HFFc6 (cell line): ENCODE measurements around the gene ANKRD2. TPM values are rescaled to one million over a fixed set of nuclear protein-coding genes. Genes with fewer than 3 reads are reported as not detected.

Experiments
- DNase-seq: peaks from one replicate; pipeline ENCODE4 v3.0.0-alpha.2; 2018
- H3K27ac Mint-ChIP-seq: 2 replicates; pipeline ENCODE4 v1.8.0; 2020; ENCODE audit warnings: mild to moderate bottlenecking, mixed read lengths
- H3K27me3 Mint-ChIP-seq: 2 replicates; pipeline ENCODE4 v1.8.0; 2021; ENCODE audit warnings: mild to moderate bottlenecking, moderate library complexity, mixed read lengths; ENCODE audit not compliant: insufficient read depth
- H3K36me3 Mint-ChIP-seq: 2 replicates; pipeline ENCODE4 v1.8.0; 2021; ENCODE audit warnings: low read depth, mixed read lengths
- H3K4me1 Mint-ChIP-seq: 2 replicates; pipeline ENCODE4 v1.8.0; 2020; ENCODE audit warnings: low read depth, mixed read lengths
- H3K4me3 Mint-ChIP-seq: 2 replicates; pipeline ENCODE4 v1.8.0; 2020; ENCODE audit warnings: mild to moderate bottlenecking, moderate library complexity, mixed read lengths
- H3K9me3 Mint-ChIP-seq: 2 replicates; pipeline ENCODE4 v1.8.0; 2020; ENCODE audit warnings: mild to moderate bottlenecking, mixed read lengths
- total RNA-seq, 6 experiments: library from RNA; stranded (reverse); fragmentation: NEBNext Ultra II Directional; extraction: Animal tissue kit (Norgen Biotek cat#: 25700); gene quantifications; 2 replicates in 1 of 6; 3 replicates in 5 of 6; pipeline ENCODE4 v1.2.3, GENCODE V29; 2021
- TF ChIP-seq, protein P1 (sequence below): fragments of 200-600 bp; sonication (generic); IDR thresholded peaks from 2 replicates; pipeline ENCODE4 v1.5.0; 2021; ENCODE audit warnings: antibody characterized with exemption, mild to moderate bottlenecking

ANKRD2 gene
- total RNA-seq, 6 experiments from 2014 or later: 0.31 to 7.7 (median 6.5) TPM

DNA sequence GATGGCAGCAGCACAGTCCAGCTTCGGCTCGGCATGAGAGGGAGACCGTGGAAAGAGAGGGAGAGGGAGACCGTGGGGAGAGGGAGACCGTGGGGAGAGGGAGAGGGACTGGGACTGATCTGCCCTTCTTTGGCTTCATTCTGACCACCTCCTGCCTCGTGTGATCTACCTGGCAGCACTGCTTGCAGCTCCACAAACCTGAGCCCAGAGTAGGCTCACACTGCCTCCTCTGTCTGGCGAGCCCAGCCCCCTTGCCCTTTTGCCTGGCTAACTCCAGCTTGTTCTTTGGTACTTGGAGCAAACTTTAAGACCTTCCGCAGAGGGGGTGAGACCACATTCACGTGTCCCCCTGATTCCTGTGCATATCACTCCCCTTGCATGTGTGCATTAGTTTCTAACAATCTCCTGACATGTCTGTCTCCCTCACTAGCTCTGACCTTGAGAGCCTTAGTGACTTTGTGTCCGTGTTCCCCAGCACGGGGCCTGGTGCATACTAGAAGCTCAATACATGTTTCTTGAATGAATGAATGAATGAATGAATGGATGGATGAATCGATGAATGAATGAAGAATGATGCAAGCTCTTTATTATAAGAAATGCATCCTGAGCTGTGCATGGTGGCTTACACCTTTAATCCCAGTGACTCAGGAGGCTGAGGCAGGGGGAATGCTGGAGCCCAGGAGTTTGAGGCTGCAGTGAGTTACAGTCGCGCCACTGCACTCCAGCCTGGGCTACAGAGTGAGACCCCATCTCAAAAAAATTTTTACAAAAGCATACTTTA lies 42.7 kb upstream of the ANKRD2 start:
- no peak overlapping the region; the same call in 1 of the 2 replicates for H3K27ac Mint-ChIP-seq
- H3K4me1 Mint-ChIP-seq: peaks cover 50% of the 10 kb centered on the region
- no peak overlapping the region for H3K4me3 Mint-ChIP-seq
- DNase-seq: no peak
- TF ChIP-seq, protein P1, sequence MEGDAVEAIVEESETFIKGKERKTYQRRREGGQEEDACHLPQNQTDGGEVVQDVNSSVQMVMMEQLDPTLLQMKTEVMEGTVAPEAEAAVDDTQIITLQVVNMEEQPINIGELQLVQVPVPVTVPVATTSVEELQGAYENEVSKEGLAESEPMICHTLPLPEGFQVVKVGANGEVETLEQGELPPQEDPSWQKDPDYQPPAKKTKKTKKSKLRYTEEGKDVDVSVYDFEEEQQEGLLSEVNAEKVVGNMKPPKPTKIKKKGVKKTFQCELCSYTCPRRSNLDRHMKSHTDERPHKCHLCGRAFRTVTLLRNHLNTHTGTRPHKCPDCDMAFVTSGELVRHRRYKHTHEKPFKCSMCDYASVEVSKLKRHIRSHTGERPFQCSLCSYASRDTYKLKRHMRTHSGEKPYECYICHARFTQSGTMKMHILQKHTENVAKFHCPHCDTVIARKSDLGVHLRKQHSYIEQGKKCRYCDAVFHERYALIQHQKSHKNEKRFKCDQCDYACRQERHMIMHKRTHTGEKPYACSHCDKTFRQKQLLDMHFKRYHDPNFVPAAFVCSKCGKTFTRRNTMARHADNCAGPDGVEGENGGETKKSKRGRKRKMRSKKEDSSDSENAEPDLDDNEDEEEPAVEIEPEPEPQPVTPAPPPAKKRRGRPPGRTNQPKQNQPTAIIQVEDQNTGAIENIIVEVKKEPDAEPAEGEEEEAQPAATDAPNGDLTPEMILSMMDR: no peak
- H3K9me3 Mint-ChIP-seq: no peaks in the 10 kb centered on the region
- no peaks in the 10 kb centered on the region for H3K27me3 Mint-ChIP-seq
- H3K36me3 Mint-ChIP-seq: peaks cover 4% of the 10 kb centered on the region; the same call in 1 of the 2 replicates

DNA sequence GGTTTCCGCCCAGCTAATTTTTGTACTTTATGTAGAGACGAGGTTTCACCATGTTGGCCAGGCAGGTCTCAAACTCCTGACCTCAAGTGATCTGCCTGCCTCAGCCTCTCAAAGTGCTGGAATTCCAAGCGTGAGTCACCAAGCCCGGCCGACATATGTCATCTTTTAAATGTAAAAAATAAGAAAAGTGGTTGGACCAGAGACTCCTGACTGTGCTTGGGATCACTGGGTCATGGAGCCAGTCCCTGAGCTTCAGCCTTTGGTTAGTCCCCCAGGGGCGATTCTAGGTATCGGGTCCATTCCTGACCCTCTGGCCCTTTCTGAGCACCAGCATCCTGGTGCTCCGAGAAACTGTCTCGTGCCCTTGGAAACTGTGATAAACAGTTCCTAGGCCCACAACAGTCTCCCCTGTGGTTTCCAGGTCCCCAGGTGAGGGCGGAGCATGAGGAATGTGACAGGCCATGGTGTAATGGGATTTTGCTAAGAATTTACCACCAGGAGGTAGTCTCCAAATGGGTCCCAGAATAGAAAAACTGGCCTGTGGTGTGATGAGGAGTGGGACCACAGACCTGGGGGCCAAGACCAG lies 41.1 kb upstream of the ANKRD2 start:
- H3K27me3 Mint-ChIP-seq: no peaks in the 10 kb centered on the region
- DNase-seq: peak; percentile 43
- H3K36me3 Mint-ChIP-seq: peaks cover 4% of the 10 kb centered on the region; the same call in 1 of the 2 replicates
- peak overlapping the region; percentile 79 for H3K27ac Mint-ChIP-seq
- H3K4me1 Mint-ChIP-seq: peaks cover 41% of the 10 kb centered on the region
- no peak overlapping the region for H3K4me3 Mint-ChIP-seq
- TF ChIP-seq, protein P1: no peak
- H3K9me3 Mint-ChIP-seq: no peaks in the 10 kb centered on the region

DNA sequence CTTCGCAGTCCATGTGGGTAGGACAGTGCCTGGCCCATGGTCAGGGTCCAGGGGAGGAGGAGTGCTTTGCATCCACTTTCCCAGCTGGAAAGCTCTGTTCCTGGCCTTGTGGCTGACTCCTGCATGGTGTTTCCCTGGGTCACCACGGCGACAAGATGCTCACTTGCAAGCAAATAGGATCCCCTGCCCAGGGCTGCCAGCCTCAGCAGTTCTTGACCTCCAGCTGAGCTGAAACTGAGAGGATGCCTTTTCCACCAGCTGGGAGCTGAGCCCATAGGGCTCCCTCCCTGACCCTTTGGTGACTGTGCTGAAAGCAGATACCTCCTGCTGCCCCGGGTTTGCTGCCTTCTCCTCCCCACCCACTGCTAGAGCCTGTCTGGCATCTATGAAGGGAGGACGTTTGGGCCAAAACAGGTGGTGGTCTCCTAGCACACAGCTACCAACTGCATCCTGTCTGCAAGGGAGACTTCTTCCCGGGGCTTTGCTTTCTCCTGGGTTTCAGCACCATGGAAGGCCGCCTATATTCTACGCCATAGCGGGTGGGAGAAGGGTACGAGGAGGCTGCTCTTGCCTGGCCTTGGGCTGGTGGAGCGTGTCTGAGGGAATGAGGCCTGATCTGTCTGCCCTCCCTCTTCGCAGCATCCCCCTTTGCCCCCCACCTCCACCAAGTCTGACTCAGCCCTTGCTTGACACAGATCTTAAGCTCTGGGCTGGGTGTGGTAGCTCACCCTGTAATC lies 39.5 kb upstream of the ANKRD2 start:
- TF ChIP-seq, protein P1: no peak
- Mint-ChIP-seq H3K9me3 (no peaks in the 10 kb centered on the region), H3K36me3 (peaks cover 4% of the 10 kb centered on the region; the same call in 1 of the 2 replicates), H3K27me3 (no peaks in the 10 kb centered on the region), H3K27ac (peak overlapping the region; percentile 91), H3K4me3 (no peak overlapping the region), H3K4me1 (peaks cover 41% of the 10 kb centered on the region)
- no peak for DNase-seq

DNA sequence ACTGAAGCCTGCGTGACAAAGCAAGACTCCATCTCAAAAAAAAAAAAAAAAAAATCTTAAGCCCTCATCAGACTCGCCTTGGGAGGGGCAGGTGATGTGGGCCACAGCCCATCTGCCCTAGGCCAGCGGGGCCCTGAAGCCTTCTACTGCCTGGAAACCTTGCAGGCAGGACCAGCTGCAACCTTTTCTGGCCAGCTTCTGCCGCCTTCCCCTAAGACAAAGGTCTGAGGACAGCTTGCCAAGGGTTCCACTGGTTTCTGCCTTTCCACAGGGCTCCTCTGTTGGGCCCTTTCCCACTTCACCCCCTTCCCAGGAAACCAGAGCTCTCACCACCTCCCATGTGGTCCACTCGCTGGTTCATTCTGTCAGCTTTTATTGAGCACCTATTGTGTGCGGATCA lies 38.7 kb upstream of the ANKRD2 start:
- Mint-ChIP-seq H3K4me1 (peaks cover 49% of the 10 kb centered on the region), H3K36me3 (peaks cover 4% of the 10 kb centered on the region; the same call in 1 of the 2 replicates), H3K27ac (no peak overlapping the region; the same call in 1 of the 2 replicates), H3K4me3 (no peak overlapping the region), H3K9me3 (no peaks in the 10 kb centered on the region), H3K27me3 (no peaks in the 10 kb centered on the region)
- DNase-seq: no peak
- TF ChIP-seq, protein P1: no peak

DNA sequence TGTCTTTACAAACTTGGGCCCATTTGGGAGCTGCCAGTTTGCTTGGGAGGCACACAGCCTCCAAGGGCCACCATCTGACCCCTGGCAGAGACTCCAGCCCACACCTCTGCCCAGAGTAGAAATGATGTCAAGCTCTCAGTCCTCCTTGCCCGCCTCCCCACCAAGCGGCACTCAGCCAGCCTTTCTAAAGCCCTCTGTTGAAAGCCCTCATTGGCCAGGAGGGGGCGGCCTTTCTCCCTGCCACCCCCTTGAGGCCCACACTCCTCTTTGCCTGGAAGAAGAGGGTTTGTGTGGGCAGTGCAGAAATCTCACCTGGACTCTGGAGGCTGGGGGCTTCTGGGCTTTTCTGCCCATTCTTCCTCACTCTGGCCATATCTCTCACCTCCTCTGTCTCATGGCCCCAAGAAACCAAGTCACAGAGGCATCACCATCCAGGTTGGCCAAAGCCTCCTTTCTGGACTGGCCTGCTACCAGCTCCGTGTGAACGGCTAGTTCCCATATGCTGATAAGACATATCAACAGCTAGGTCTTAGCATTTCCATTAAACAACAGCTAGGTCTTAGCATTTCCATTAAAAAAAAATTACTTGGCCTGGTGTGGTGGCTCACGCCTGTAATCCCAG lies 37.7 kb upstream of the ANKRD2 start:
- Mint-ChIP-seq H3K9me3 (no peaks in the 10 kb centered on the region), H3K36me3 (peaks cover 2% of the 10 kb centered on the region; the same call in 1 of the 2 replicates), H3K4me3 (no peak overlapping the region), H3K4me1 (peaks cover 56% of the 10 kb centered on the region), H3K27me3 (no peaks in the 10 kb centered on the region), H3K27ac (peak overlapping the region; percentile 14; the same call in 1 of the 2 replicates)
- TF ChIP-seq, protein P1: peak; percentile 80
- no peak for DNase-seq
